ENCODE results near the gene TCP10L. TPM values are rescaled to one million over a fixed set of nuclear protein-coding genes. Genes with fewer than 3 reads are reported as not detected.
"Not testable (repeated sequence)": the region's sequence is repeated elsewhere in the genome, so short reads cannot be mapped to it uniquely, and the experiment has no call there.

TCP10L gene
- total RNA-seq, 3 donors from 2014 or later: 0.14 to 2.1 TPM; not detected in 1

- no peak for TF ChIP-seq CTCF (IDR thresholded peaks at IDR 0.05)
- H3K4me3 ChIP-seq: no peak overlapping the region
- H3K36me3 ChIP-seq (ENCODE audit: low read depth): no peaks in the 10 kb centered on the region
- intact Hi-C loops (cut with DNase I, micrococcal nuclease): no loop called here
- no peaks in the 10 kb centered on the region for H3K9me3 ChIP-seq
- ATAC-seq (no peak), DNase-seq (no peak)
- H3K4me1 ChIP-seq (ENCODE audit: low read depth): no peaks in the 10 kb centered on the region
These were observed 17.7 kb downstream of the TCP10L start for GRCh38 chr21:32567626-32568025.

GRCh38 chr21:32566741-32567389 is 18.5 kb downstream of the TCP10L start:
- ATAC-seq (no peak), DNase-seq (no peak)
- H3K4me1 ChIP-seq (ENCODE audit: low read depth): no peaks in the 10 kb centered on the region
- H3K9me3 ChIP-seq: no peaks in the 10 kb centered on the region
- no peaks in the 10 kb centered on the region for H3K36me3 ChIP-seq (ENCODE audit: low read depth)
- H3K4me3 ChIP-seq: no peak overlapping the region
- intact Hi-C loops (cut with DNase I, micrococcal nuclease): no loop called here
- TF ChIP-seq CTCF (IDR thresholded peaks at IDR 0.05): no peak

- no peaks in the 10 kb centered on the region for H3K36me3 ChIP-seq (ENCODE audit: low read depth)
- intact Hi-C loops (cut with DNase I, micrococcal nuclease): no loop called here
- TF ChIP-seq CTCF (IDR thresholded peaks at IDR 0.05): no peak
These were observed 19.4 kb downstream of the TCP10L start for GRCh38 chr21:32565856-32566465.

GRCh38 chr21:32562915-32563314 is 22.4 kb downstream of the TCP10L start:
- H3K4me3 ChIP-seq: no peak overlapping the region
- intact Hi-C loops (cut with DNase I, micrococcal nuclease): no loop called here
- no peak for DNase-seq
- no peaks in the 10 kb centered on the region for H3K9me3 ChIP-seq
- TF ChIP-seq CTCF (IDR thresholded peaks at IDR 0.05): no peak
- no peaks in the 10 kb centered on the region for H3K36me3 ChIP-seq (ENCODE audit: low read depth)
- no peak for ATAC-seq
- H3K4me1 ChIP-seq (ENCODE audit: low read depth): no peaks in the 10 kb centered on the region

More at GRCh38 chr21:32565856-32566465, 19.4 kb downstream of the TCP10L start:
- ATAC-seq (no peak), DNase-seq (no peak)
- Histone ChIP-seq H3K4me3 (no peak overlapping the region), H3K9me3 (no peaks in the 10 kb centered on the region), H3K4me1 (ENCODE audit: low read depth) (no peaks in the 10 kb centered on the region)

- H3K9me3 ChIP-seq: no peaks in the 10 kb centered on the region
- intact Hi-C loops (cut with DNase I, micrococcal nuclease): no loop called here
- TF ChIP-seq CTCF (IDR thresholded peaks at IDR 0.05): no peak
- no peak for ATAC-seq
- H3K4me1 ChIP-seq (ENCODE audit: low read depth): no peaks in the 10 kb centered on the region
- H3K4me3 ChIP-seq: no peak overlapping the region
- H3K36me3 ChIP-seq (ENCODE audit: low read depth): no peaks in the 10 kb centered on the region
- peak in 1 of 3 donors; percentile 54 for DNase-seq
These were observed 22.9 kb downstream of the TCP10L start for GRCh38 chr21:32562426-32562825.

- DNase-seq; H3K4me1 ChIP-seq (ENCODE audit: low read depth); H3K36me3 ChIP-seq (ENCODE audit: low read depth); H3K9me3 ChIP-seq; ATAC-seq; intact Hi-C loops (cut with DNase I, micrococcal nuclease); H3K4me3 ChIP-seq: not testable (repeated sequence)
These were observed 23.8 kb downstream of the TCP10L start for GRCh38 chr21:32561476-32561875.
